Limb (tissue), 2 donors: ENCODE results near the gene SHOC2.

Experiments used
- DNase-seq, 2 donors: peaks; one replicate each; pipeline ENCODE4 v3.0.0-alpha.2; 2016; ENCODE audit errors: extremely low spot score in 2 of 2

Gene SHOC2

GRCh38 chr10:110919349-110919931, at the start of gene SHOC2:
SHOC2 (plus strand) TSS chr10:110919604; CDS start chr10:110964359, 44,755 bp downstream.
- no peak for DNase-seq

- peak in 1 of 2 donors; percentile 55 for DNase-seq
Observed at GRCh38 chr10:110870823-110871297, 48.5 kb upstream of the SHOC2 start.

GRCh38 chr10:110871298-110872084, 47.9 kb upstream of the SHOC2 start, which contains the start of gene PDCD4:
PDCD4 (plus strand) TSS chr10:110871928; CDS start chr10:110876028, 4,100 bp downstream.
- peak; percentile 98 to 100 for DNase-seq

GRCh38 chr10:110872145-110872983, 47.0 kb upstream of the SHOC2 start:
- peak; percentile 84 to 91 for DNase-seq

- DNase-seq, result no peak
Observed at GRCh38 chr10:110872984-110873923, 46.1 kb upstream of the SHOC2 start.

GRCh38 chr10:110873951-110874350, 45.5 kb upstream of the SHOC2 start:
- no peak for DNase-seq

GRCh38 chr10:110876000-110876399, 43.4 kb upstream of the SHOC2 start:
- no peak for DNase-seq

- DNase-seq, result no peak
Observed at GRCh38 chr10:110876788-110877187, 42.6 kb upstream of the SHOC2 start.

GRCh38 chr10:110880012-110880411, 39.4 kb upstream of the SHOC2 start:
- DNase-seq, result no peak

GRCh38 chr10:110881247-110881646, 38.2 kb upstream of the SHOC2 start:
- DNase-seq, result no peak

- no peak for DNase-seq
Observed at GRCh38 chr10:110881905-110882304, 37.5 kb upstream of the SHOC2 start.

GRCh38 chr10:110883924-110884323, 35.5 kb upstream of the SHOC2 start:
- no peak for DNase-seq

- no peak for DNase-seq
Observed at GRCh38 chr10:110885932-110886674, 33.3 kb upstream of the SHOC2 start.

- DNase-seq, result no peak
Observed at GRCh38 chr10:110887560-110887959, 31.8 kb upstream of the SHOC2 start.

- DNase-seq, result no peak
Observed at GRCh38 chr10:110892602-110893288, 26.7 kb upstream of the SHOC2 start.

GRCh38 chr10:110893559-110894179, 25.7 kb upstream of the SHOC2 start:
- DNase-seq, result peak in 1 of 2 donors; percentile 79

GRCh38 chr10:110897184-110897583, 22.2 kb upstream of the SHOC2 start:
- no peak for DNase-seq

GRCh38 chr10:110898391-110898790, 21.0 kb upstream of the SHOC2 start:
- no peak for DNase-seq

- DNase-seq, result no peak
Observed at GRCh38 chr10:110900983-110901382, 18.4 kb upstream of the SHOC2 start.
